ENCODE measurements around the gene MCTP2.

MCTP2 gene

GRCh38 chr15:94265982-94266381, 34.6 kb downstream of the MCTP2 start:
- no peak for DNase-seq (ENCODE audit: extremely low read depth, low read depth)
- H3K4me3 ChIP-seq (replicated peaks; ENCODE audit: low read depth, low read length) = no peak overlapping the region
- TF ChIP-seq CTCF (IDR thresholded peaks at IDR 0.05; ENCODE audit: low read depth, low read length, missing control alignments) = no peak

GRCh38 chr15:94266789-94267188, 35.4 kb downstream of the MCTP2 start:
- no peak for DNase-seq (ENCODE audit: extremely low read depth, low read depth)
- no peak overlapping the region for H3K4me3 ChIP-seq (replicated peaks; ENCODE audit: low read depth, low read length)
- TF ChIP-seq CTCF (IDR thresholded peaks at IDR 0.05; ENCODE audit: low read depth, low read length, missing control alignments) = no peak

GRCh38 chr15:94269954-94270353, 38.6 kb downstream of the MCTP2 start:
- no peak overlapping the region for H3K4me3 ChIP-seq (replicated peaks; ENCODE audit: low read depth, low read length)
- no peak for DNase-seq (ENCODE audit: extremely low read depth, low read depth)

GRCh38 chr15:94270570-94270969, 39.2 kb downstream of the MCTP2 start:
- H3K4me3 ChIP-seq (replicated peaks; ENCODE audit: low read depth, low read length) = no peak overlapping the region
- no peak for DNase-seq (ENCODE audit: extremely low read depth, low read depth)
- TF ChIP-seq CTCF (IDR thresholded peaks at IDR 0.05; ENCODE audit: low read depth, low read length, missing control alignments) = no peak

More at GRCh38 chr15:94269954-94270353, 38.6 kb downstream of the MCTP2 start:
- no peak for TF ChIP-seq CTCF (IDR thresholded peaks at IDR 0.05; ENCODE audit: low read depth, low read length, missing control alignments)

- no peak for TF ChIP-seq CTCF (IDR thresholded peaks at IDR 0.05; ENCODE audit: low read depth, low read length, missing control alignments)
- no peak for DNase-seq (ENCODE audit: extremely low read depth, low read depth)
- H3K4me3 ChIP-seq (replicated peaks; ENCODE audit: low read depth, low read length) = no peak overlapping the region
Measured at GRCh38 chr15:94272251-94272898, 41.0 kb downstream of the MCTP2 start.

GRCh38 chr15:94273826-94274225, 42.5 kb downstream of the MCTP2 start:
- no peak for DNase-seq (ENCODE audit: extremely low read depth, low read depth)
- no peak overlapping the region for H3K4me3 ChIP-seq (replicated peaks; ENCODE audit: low read depth, low read length)

More at GRCh38 chr15:94273826-94274225, 42.5 kb downstream of the MCTP2 start:
- TF ChIP-seq CTCF (IDR thresholded peaks at IDR 0.05; ENCODE audit: low read depth, low read length, missing control alignments) = no peak

Measured in HFF-Myc (cell line).